GM23338 (cell line): ENCODE results near the gene HACD2. TPM values are rescaled to one million over a fixed set of nuclear protein-coding genes. Genes with fewer than 3 reads are reported as not detected.

Source experiments
- ATAC-seq: fragments of 200-7000 bp; cut with Tn5 transposase; 3 replicates; pipeline ENCODE4 v1.9.1; 2020
- DNase-seq: peaks from one replicate; pipeline ENCODE4 v3.0.0-alpha.2; 2015; ENCODE audit warnings: low spot score
- H2AFZ ChIP-seq: fragments of 200-600 bp; sonication (generic); 2 replicates; pipeline ENCODE4 v1.8.0; 2016; ENCODE audit warnings: antibody characterized with exemption, mild to moderate bottlenecking, moderate library complexity
- H3F3A ChIP-seq: fragments of 200-600 bp; sonication (generic); replicated peaks from 2 replicates; pipeline ENCODE4 v1.8.0; 2017; ENCODE audit warnings: antibody characterized with exemption, mixed run types, low read depth
- H3K27ac ChIP-seq: fragments of 200-600 bp; sonication (generic); 2 replicates; pipeline ENCODE4 v1.6.1; 2016; ENCODE audit warnings: low read depth
- H3K27me3 ChIP-seq: fragments of 200-600 bp; sonication (generic); 2 replicates; pipeline ENCODE4 v1.8.0; 2016; ENCODE audit warnings: mild to moderate bottlenecking, mixed run types, moderate library complexity; ENCODE audit not compliant: insufficient read depth
- H3K36me3 ChIP-seq: fragments of 200-600 bp; sonication (generic); 2 replicates; pipeline ENCODE4 v1.8.0; 2016; ENCODE audit warnings: mild to moderate bottlenecking; ENCODE audit not compliant: insufficient read depth
- H3K4me1 ChIP-seq: fragments of 200-600 bp; sonication (generic); 2 replicates; pipeline ENCODE4 v1.8.0; 2016; ENCODE audit warnings: mild to moderate bottlenecking, moderate library complexity; ENCODE audit not compliant: insufficient read depth
- H3K4me2 ChIP-seq: fragments of 200-600 bp; sonication (generic); 2 replicates; pipeline ENCODE4 v1.7.1; 2017; ENCODE audit warnings: mixed run types
- H3K4me3 ChIP-seq: fragments of 200-600 bp; sonication (generic); 2 replicates; pipeline ENCODE4 v1.6.1; 2016; ENCODE audit warnings: mixed run types
- H3K79me2 ChIP-seq: fragments of 200-600 bp; sonication (generic); replicated peaks from 2 replicates; pipeline ENCODE4 v1.8.0; 2017; ENCODE audit warnings: mild to moderate bottlenecking; ENCODE audit not compliant: insufficient read depth
- H3K9me2 ChIP-seq: fragments of 200-600 bp; sonication (generic); 2 replicates; pipeline ENCODE4 v1.8.0; 2017; ENCODE audit not compliant: insufficient read depth
- H4K20me1 ChIP-seq: fragments of 200-600 bp; sonication (generic); replicated peaks from 2 replicates; pipeline ENCODE4 v1.8.0; 2017; ENCODE audit warnings: mild to moderate bottlenecking; ENCODE audit not compliant: insufficient read depth
- H3K27ac Mint-ChIP-seq: 2 replicates; pipeline ENCODE4 v1.8.0; 2020; ENCODE audit warnings: inconsistent platforms, mild to moderate bottlenecking, moderate library complexity, mixed read lengths
- H3K27me3 Mint-ChIP-seq: 3 replicates; pipeline ENCODE4 v1.8.0; 2022; ENCODE audit warnings: low read depth, mild to moderate bottlenecking, moderate library complexity, mixed read lengths, inconsistent platforms; ENCODE audit not compliant: insufficient read depth, poor library complexity
- H3K36me3 Mint-ChIP-seq: 3 replicates; pipeline ENCODE4 v1.8.0; 2021; ENCODE audit warnings: low read depth, mild to moderate bottlenecking, inconsistent platforms, moderate library complexity, mixed read lengths
- H3K4me1 Mint-ChIP-seq: 3 replicates; pipeline ENCODE4 v1.8.0; 2020; ENCODE audit warnings: mild to moderate bottlenecking, inconsistent platforms, mixed read lengths
- H3K4me3 Mint-ChIP-seq: 3 replicates; pipeline ENCODE4 v1.8.0; 2021; ENCODE audit warnings: moderate library complexity, mild to moderate bottlenecking, inconsistent platforms, mixed read lengths
- H3K9me3 Mint-ChIP-seq: 3 replicates; pipeline ENCODE4 v1.8.0; 2020; ENCODE audit warnings: moderate library complexity, mild to moderate bottlenecking, inconsistent platforms, mixed read lengths
- CREB1 ChIP-seq: fragments of 250-450 bp; sonication (Bioruptor Pico); IDR thresholded peaks from 2 replicates; pipeline ENCODE4 v1.5.0; 2020; ENCODE audit warnings: low read depth, mild to moderate bottlenecking, moderate library complexity
- ETS1 ChIP-seq: IDR thresholded peaks from 2 replicates; pipeline ENCODE4 v1.6.1; 2016; ENCODE audit warnings: antibody characterized with exemption
- EZH2 ChIP-seq: fragments of 200-600 bp; sonication (generic); IDR thresholded peaks from one replicate; pipeline ENCODE4 v1.8.0; 2017; ENCODE audit warnings: antibody characterized with exemption, mild to moderate bottlenecking, low read depth; ENCODE audit not compliant: unreplicated experiment
- EZH2phosphoT487 ChIP-seq: fragments of 200-600 bp; sonication (generic); IDR thresholded peaks from one replicate; pipeline ENCODE4 v1.8.1; 2018; ENCODE audit warnings: antibody characterized with exemption; ENCODE audit not compliant: unreplicated experiment
- JUNB ChIP-seq: IDR thresholded peaks from one replicate; pipeline ENCODE4 v1.6.1; 2016; ENCODE audit warnings: antibody characterized with exemption; ENCODE audit not compliant: unreplicated experiment
- NANOG ChIP-seq: IDR thresholded peaks from 2 replicates; pipeline ENCODE4 v1.6.1; 2016; ENCODE audit warnings: antibody characterized with exemption, borderline replicate concordance
- POLR2AphosphoS5 ChIP-seq: IDR thresholded peaks from 2 replicates; pipeline ENCODE4 v1.6.1; 2016; ENCODE audit warnings: antibody characterized with exemption, low read depth
- STAT1 ChIP-seq: IDR thresholded peaks from one replicate; pipeline ENCODE4 v1.6.1; 2016; ENCODE audit warnings: antibody characterized with exemption; ENCODE audit not compliant: unreplicated experiment
- ZNF331 ChIP-seq: fragments of 250-450 bp; sonication (Bioruptor Pico); IDR thresholded peaks from 2 replicates; pipeline ENCODE4 v1.5.0; 2020; ENCODE audit warnings: low read depth, mild to moderate bottlenecking, moderate library complexity
- ZNF462 ChIP-seq: fragments of 250-450 bp; sonication (Bioruptor Pico); IDR thresholded peaks from 2 replicates; pipeline ENCODE4 v1.5.0; 2020; ENCODE audit warnings: mild to moderate bottlenecking, moderate library complexity
- polyA plus RNA-seq: library from polyadenylated mRNA; unstranded; fragments of >200 nt; fragmentation: Nextera tagmentation; extraction: Ambion mirVana; gene quantifications from 2 replicates; pipeline ENCODE4 v1.2.1, GENCODE V29; 2016
- total RNA-seq: library from RNA; depleted of rRNA; stranded (reverse); fragments of >200 nt; shearing (Covaris generic); gene quantifications from 2 replicates; pipeline ENCODE4 v1.2.3, GENCODE V29; 2014

HACD2 gene
- total and polyA plus RNA-seq, 2 experiments from 2014 or later: 13.4 to 31.5 TPM

GRCh38 chr3:123593381-123593780, 8.5 kb upstream of the HACD2 start:
- TF ChIP-seq ZNF331 (CRISPR knock-in tag) (no peak), EZH2phosphoT487 (no peak)
- Histone ChIP-seq H3K4me2 (no peak overlapping the region), H3K27ac (no peak overlapping the region), H3K4me1 (no peaks in the 10 kb centered on the region), H3K79me2 (no peaks in the 10 kb centered on the region), H4K20me1 (peaks cover 8% of the 10 kb centered on the region), H3K4me3 (no peak overlapping the region), H3K36me3 (peaks cover 24% of the 10 kb centered on the region), H3F3A (no peaks in the 10 kb centered on the region), H2AFZ (no peak overlapping the region), H3K9me2 (no peaks in the 10 kb centered on the region), H3K27me3 (no peaks in the 10 kb centered on the region)
- H3K4me3 Mint-ChIP-seq: no peak overlapping the region
- DNase-seq (no peak), ATAC-seq (no peak)
- H3K27me3 Mint-ChIP-seq: no peaks in the 10 kb centered on the region
- H3K9me3 Mint-ChIP-seq: peaks cover 39% of the 10 kb centered on the region
- no peak overlapping the region for H3K27ac Mint-ChIP-seq
- peaks cover 44% of the 10 kb centered on the region for H3K36me3 Mint-ChIP-seq
- H3K4me1 Mint-ChIP-seq: no peaks in the 10 kb centered on the region

- Histone ChIP-seq H3F3A (0 out of 2 replicates have a peak, but pooled peaks cover under 1% of the 10 kb centered on the region), H3K79me2 (peaks cover 20% of the 10 kb centered on the region), H3K4me2 (no peak overlapping the region), H4K20me1 (peaks cover 8% of the 10 kb centered on the region; the same call in 1 of the 2 replicates), H2AFZ (no peak overlapping the region), H3K9me2 (no peaks in the 10 kb centered on the region), H3K36me3 (peaks cover 27% of the 10 kb centered on the region), H3K27ac (no peak overlapping the region), H3K4me3 (no peak overlapping the region), H3K27me3 (no peaks in the 10 kb centered on the region), H3K4me1 (peaks cover 9% of the 10 kb centered on the region; the same call in 1 of the 2 replicates)
- TF ChIP-seq EZH2phosphoT487 (no peak), ZNF462 (CRISPR knock-in tag) (no peak), EZH2 (no peak), JUNB (no peak), ZNF331 (CRISPR knock-in tag) (no peak), ETS1 (no peak), NANOG (no peak), CREB1 (no peak), POLR2AphosphoS5 (no peak), STAT1 (no peak)
- peaks cover 52% of the 10 kb centered on the region for H3K9me3 Mint-ChIP-seq
- no peak overlapping the region for H3K27ac Mint-ChIP-seq
- peaks cover 61% of the 10 kb centered on the region for H3K36me3 Mint-ChIP-seq
- peaks cover 2% of the 10 kb centered on the region; the same call in 1 of the 3 replicates for H3K4me1 Mint-ChIP-seq
- H3K4me3 Mint-ChIP-seq: no peak overlapping the region
- ATAC-seq: no peak
- no peak for DNase-seq
- H3K27me3 Mint-ChIP-seq: no peaks in the 10 kb centered on the region
These were observed 6.0 kb upstream of the HACD2 start for GRCh38 chr3:123590685-123591450.
